Panc1 (cell line): ENCODE measurements around the gene ZNF708. TPM values are rescaled to one million over a fixed set of nuclear protein-coding genes. Genes with fewer than 3 reads are reported as not detected.

Experiments used
- ATAC-seq: fragments of 200-7000 bp; cut with Tn5 transposase; 2 replicates; pipeline ENCODE4 v1.9.1; 2020; ENCODE audit warnings: mild to moderate bottlenecking, moderate library complexity
- BruUV-seq: library from RNA; stranded (reverse); fragments of 400-500 nt; replicated peaks from 2 replicates; lab custom pipeline; 2021; lab: Mats Ljungman, UMichigan
- CTCF ChIA-PET: fragments of 300-600 bp; sonication (Branson Sonifier 250); formaldehyde crosslinking; loops from one replicate; lab custom pipeline; 2022; ENCODE audit warnings: antibody characterized with exemption; lab: Charles Lee
- POLR2A ChIA-PET: fragments of 300-600 bp; sonication (Branson Sonifier 250); formaldehyde crosslinking; loops from one replicate; lab custom pipeline; 2022; ENCODE audit warnings: antibody characterized with exemption; lab: Charles Lee
- DNase-seq: peaks from one replicate; pipeline ENCODE4 v3.0.0-alpha.2; 2010; ENCODE audit warnings: low read depth, low spot score
- H3K27ac ChIP-seq: 2 replicates; pipeline ENCODE4 v1.5.1; 2011; ENCODE audit warnings: mild to moderate bottlenecking, low read length, inconsistent platforms
- H3K27me3 ChIP-seq: fragments of 200-500 bp; sonication (Bioruptor generic); 2 replicates; pipeline ENCODE4 v1.6.0; 2014; ENCODE audit warnings: low read length, inconsistent platforms; ENCODE audit not compliant: control insufficient read depth, insufficient read depth
- H3K36me3 ChIP-seq: fragments of 200-500 bp; sonication (Bioruptor generic); 2 replicates; pipeline ENCODE4 v1.5.1; 2014; ENCODE audit warnings: inconsistent platforms, mild to moderate bottlenecking, low read length, moderate library complexity; ENCODE audit not compliant: control insufficient read depth, insufficient read depth
- H3K4me1 ChIP-seq: 2 replicates; pipeline ENCODE4 v1.5.1; 2011; ENCODE audit warnings: inconsistent platforms, mild to moderate bottlenecking, low read length, moderate library complexity; ENCODE audit not compliant: control insufficient read depth, insufficient read depth
- H3K4me3 ChIP-seq, 2 experiments: 2 replicates each; pipeline ENCODE4 v1.5.1; 2011 to 2012; ENCODE audit warnings: low read depth in 2 of 2, low read length in 2 of 2, mild to moderate bottlenecking in 2 of 2, inconsistent platforms in 1 of 2, moderate library complexity in 1 of 2
- H3K9me3 ChIP-seq: fragments of 200-500 bp; sonication (Bioruptor generic); 2 replicates; pipeline ENCODE4 v1.5.1; 2014; ENCODE audit warnings: low read depth, mild to moderate bottlenecking, inconsistent platforms, low read length, moderate library complexity; ENCODE audit not compliant: control insufficient read depth, insufficient read depth
- POLR2AphosphoS5 ChIP-seq: IDR thresholded peaks from 2 replicates; pipeline ENCODE4 v1.6.1; 2012; ENCODE audit warnings: mild to moderate bottlenecking, low read depth, low read length, moderate library complexity
- SIN3A ChIP-seq: IDR thresholded peaks from 2 replicates; pipeline ENCODE4 v1.6.1; 2012; ENCODE audit warnings: low read depth, mild to moderate bottlenecking, low read length, moderate library complexity, borderline replicate concordance; ENCODE audit not compliant: insufficient read depth
- TCF7L2 ChIP-seq: IDR thresholded peaks from 2 replicates; pipeline ENCODE4 v1.6.1; 2011; ENCODE audit warnings: mild to moderate bottlenecking, low read depth, low read length, inconsistent platforms
- in situ Hi-C: cut with HindIII; loops from 2 replicates; pipeline ENCODE4 v1.10.0; 2016; ENCODE audit warnings: low sequenced_read_pairs, low pct_unique_long_range_greater_than_20kb
- intact Hi-C: fragments of 100-400 bp; cut with micrococcal nuclease; formaldehyde crosslinking; loops from one replicate; pipeline ENCODE4 v1.10.0; 2022; ENCODE audit not compliant: unreplicated experiment
- total RNA-seq: library from RNA; stranded (reverse); gene quantifications from one replicate; pipeline ENCODE4 v1.2.1, GENCODE V29; 2021; ENCODE audit not compliant: unreplicated experiment
- TF ChIP-seq, protein P1 (sequence below): fragments of 450-650 bp; IDR thresholded peaks from 2 replicates; pipeline ENCODE4 v1.5.1; 2017; ENCODE audit warnings: mild to moderate bottlenecking
- TF ChIP-seq, protein P2 (sequence below), 2 experiments: IDR thresholded peaks; 2 replicates each; pipeline ENCODE4 v1.6.1; 2011 to 2012; ENCODE audit warnings: low read depth in 2 of 2, control low read depth in 1 of 2, low read length in 1 of 2, mild to moderate bottlenecking in 1 of 2, moderate library complexity in 1 of 2; ENCODE audit not compliant: insufficient read depth in 1 of 2

The ZNF708 gene
- total RNA-seq, 1 experiment from 2014 or later, result 8.3 TPM

DNA sequence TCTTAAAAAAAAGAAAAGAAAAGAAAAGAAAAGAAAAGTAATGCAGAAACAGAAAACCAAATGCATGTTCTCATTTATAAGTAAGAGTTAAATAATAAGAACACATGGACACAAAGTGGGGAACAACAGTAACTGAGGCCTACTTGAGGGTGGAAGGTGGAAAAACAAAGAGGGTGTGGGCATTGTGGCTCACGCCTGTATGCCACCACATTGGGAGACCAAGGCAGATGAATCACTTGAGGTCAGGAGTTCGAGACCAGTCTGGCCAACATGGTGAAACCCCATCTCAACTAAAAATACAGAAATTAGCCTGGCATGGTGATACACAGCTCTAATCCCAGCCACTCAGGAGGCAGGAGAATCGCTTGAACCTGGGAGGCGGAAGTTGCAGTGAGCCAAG, 8.1 kb downstream of the ZNF708 start:
- ChIA-PET CTCF (no interaction called here), POLR2A (no interaction called here)
- no peaks in the 10 kb centered on the region for H3K36me3 ChIP-seq
- DNase-seq (no peak), ATAC-seq (no peak)
- no peaks in the 10 kb centered on the region for H3K9me3 ChIP-seq
- TF ChIP-seq, protein P1, sequence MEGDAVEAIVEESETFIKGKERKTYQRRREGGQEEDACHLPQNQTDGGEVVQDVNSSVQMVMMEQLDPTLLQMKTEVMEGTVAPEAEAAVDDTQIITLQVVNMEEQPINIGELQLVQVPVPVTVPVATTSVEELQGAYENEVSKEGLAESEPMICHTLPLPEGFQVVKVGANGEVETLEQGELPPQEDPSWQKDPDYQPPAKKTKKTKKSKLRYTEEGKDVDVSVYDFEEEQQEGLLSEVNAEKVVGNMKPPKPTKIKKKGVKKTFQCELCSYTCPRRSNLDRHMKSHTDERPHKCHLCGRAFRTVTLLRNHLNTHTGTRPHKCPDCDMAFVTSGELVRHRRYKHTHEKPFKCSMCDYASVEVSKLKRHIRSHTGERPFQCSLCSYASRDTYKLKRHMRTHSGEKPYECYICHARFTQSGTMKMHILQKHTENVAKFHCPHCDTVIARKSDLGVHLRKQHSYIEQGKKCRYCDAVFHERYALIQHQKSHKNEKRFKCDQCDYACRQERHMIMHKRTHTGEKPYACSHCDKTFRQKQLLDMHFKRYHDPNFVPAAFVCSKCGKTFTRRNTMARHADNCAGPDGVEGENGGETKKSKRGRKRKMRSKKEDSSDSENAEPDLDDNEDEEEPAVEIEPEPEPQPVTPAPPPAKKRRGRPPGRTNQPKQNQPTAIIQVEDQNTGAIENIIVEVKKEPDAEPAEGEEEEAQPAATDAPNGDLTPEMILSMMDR, result no peak
- TF ChIP-seq SIN3A (no peak), POLR2AphosphoS5 (no peak), TCF7L2 (no peak)
- TF ChIP-seq, protein P2, sequence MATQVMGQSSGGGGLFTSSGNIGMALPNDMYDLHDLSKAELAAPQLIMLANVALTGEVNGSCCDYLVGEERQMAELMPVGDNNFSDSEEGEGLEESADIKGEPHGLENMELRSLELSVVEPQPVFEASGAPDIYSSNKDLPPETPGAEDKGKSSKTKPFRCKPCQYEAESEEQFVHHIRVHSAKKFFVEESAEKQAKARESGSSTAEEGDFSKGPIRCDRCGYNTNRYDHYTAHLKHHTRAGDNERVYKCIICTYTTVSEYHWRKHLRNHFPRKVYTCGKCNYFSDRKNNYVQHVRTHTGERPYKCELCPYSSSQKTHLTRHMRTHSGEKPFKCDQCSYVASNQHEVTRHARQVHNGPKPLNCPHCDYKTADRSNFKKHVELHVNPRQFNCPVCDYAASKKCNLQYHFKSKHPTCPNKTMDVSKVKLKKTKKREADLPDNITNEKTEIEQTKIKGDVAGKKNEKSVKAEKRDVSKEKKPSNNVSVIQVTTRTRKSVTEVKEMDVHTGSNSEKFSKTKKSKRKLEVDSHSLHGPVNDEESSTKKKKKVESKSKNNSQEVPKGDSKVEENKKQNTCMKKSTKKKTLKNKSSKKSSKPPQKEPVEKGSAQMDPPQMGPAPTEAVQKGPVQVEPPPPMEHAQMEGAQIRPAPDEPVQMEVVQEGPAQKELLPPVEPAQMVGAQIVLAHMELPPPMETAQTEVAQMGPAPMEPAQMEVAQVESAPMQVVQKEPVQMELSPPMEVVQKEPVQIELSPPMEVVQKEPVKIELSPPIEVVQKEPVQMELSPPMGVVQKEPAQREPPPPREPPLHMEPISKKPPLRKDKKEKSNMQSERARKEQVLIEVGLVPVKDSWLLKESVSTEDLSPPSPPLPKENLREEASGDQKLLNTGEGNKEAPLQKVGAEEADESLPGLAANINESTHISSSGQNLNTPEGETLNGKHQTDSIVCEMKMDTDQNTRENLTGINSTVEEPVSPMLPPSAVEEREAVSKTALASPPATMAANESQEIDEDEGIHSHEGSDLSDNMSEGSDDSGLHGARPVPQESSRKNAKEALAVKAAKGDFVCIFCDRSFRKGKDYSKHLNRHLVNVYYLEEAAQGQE (IDR thresholded peaks at IDR 0.05; ENCODE audit: insufficient read depth in 1 of 2, low read depth in 2 of 2, low read length in 1 of 2), result no peak
- H3K27me3 ChIP-seq, result no peaks in the 10 kb centered on the region
- intact Hi-C loops (no loop called here), in situ Hi-C loops (no loop called here)
- no peak overlapping the region for H3K4me3 ChIP-seq
- H3K27ac ChIP-seq, result no peak overlapping the region
- no TSS peak for BruUV-seq
- H3K4me1 ChIP-seq, result no peaks in the 10 kb centered on the region

DNA sequence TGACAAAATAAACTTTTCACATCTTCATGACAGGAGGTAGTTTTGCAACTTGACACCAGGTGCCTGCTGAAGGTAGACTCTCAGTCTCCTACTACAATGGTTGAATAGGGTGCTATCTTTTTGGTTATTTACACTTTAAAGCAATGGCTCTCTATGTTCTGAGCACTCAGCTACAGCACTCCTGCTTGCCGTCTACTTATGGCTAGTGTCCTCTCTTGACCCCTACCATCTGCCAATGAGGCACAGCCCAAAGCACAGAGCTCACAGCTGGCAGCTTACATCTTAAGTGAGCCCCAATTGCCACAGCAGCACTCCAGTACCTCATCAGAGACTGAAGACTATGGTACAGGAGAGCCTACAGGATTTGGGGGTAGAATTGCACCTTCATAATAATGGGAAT, 11.4 kb downstream of the ZNF708 start:
- intact Hi-C loops, result no loop called here
- H3K4me3 ChIP-seq, result no peak overlapping the region
- DNase-seq (no peak), ATAC-seq (no peak)
- BruUV-seq, result no TSS peak
- no peaks in the 10 kb centered on the region for H3K4me1 ChIP-seq
- H3K27ac ChIP-seq, result no peak overlapping the region
- in situ Hi-C loops, result no loop called here
- CTCF ChIA-PET, result no interaction called here
- TF ChIP-seq POLR2AphosphoS5 (no peak), SIN3A (no peak), TCF7L2 (no peak)
- TF ChIP-seq, protein P1, result no peak
- TF ChIP-seq, protein P2 (IDR thresholded peaks at IDR 0.05; ENCODE audit: insufficient read depth in 1 of 2, low read depth in 2 of 2, low read length in 1 of 2), result no peak
- no peaks in the 10 kb centered on the region for H3K9me3 ChIP-seq
- H3K36me3 ChIP-seq, result no peaks in the 10 kb centered on the region
- POLR2A ChIA-PET, result no interaction called here
- H3K27me3 ChIP-seq, result no peaks in the 10 kb centered on the region
